ENCODE measurements around the gene MPC1L. TPM values are rescaled to one million over a fixed set of nuclear protein-coding genes. Genes with fewer than 3 reads are reported as not detected.
A peak's percentile ranks its signal among the peaks of the same experiment; 100 is the strongest.

The MPC1L gene
- polyA plus RNA-seq, 1 of the 3 experiments (the other 2 are of a cell fraction), result not detected

- TF ChIP-seq NRF1 (IDR thresholded peaks at IDR 0.05; ENCODE audit: low read depth, low read length), result no peak
- no peak for TF ChIP-seq SMC3 (IDR thresholded peaks at IDR 0.05; ENCODE audit: low read depth, low read length)
- no peak for TF ChIP-seq MAX (IDR thresholded peaks at IDR 0.05; ENCODE audit: low read depth)
- no peak for TF ChIP-seq FOSL2 (IDR thresholded peaks at IDR 0.05; ENCODE audit: borderline replicate concordance, low read depth)
- TF ChIP-seq RXRA (IDR thresholded peaks at IDR 0.05; ENCODE audit: borderline replicate concordance, low read depth), result no peak
- TF ChIP-seq YY1 (IDR thresholded peaks at IDR 0.05; ENCODE audit: low read depth), result no peak
- no peak for TF ChIP-seq RCOR1 (IDR thresholded peaks at IDR 0.05; ENCODE audit: low read length)
- no peak for TF ChIP-seq SIN3A (IDR thresholded peaks at IDR 0.05; ENCODE audit: borderline replicate concordance, low read depth, low read length)
- no peak for TF ChIP-seq FOXJ3 (CRISPR knock-in tag; IDR thresholded peaks at IDR 0.05)
- no peak for TF ChIP-seq JUND (IDR thresholded peaks at IDR 0.05)
- TF ChIP-seq TAF1 (IDR thresholded peaks at IDR 0.05; ENCODE audit: borderline replicate concordance, low read depth, low read length), result no peak
- TF ChIP-seq POLR2AphosphoS5 (IDR thresholded peaks at IDR 0.05; ENCODE audit: low read depth, low read length), result peak; percentile 58; the same call in 1 of the 2 replicates
- peak; percentile 73 for TF ChIP-seq ELF1 (IDR thresholded peaks at IDR 0.05)
- TF ChIP-seq RFX5 (IDR thresholded peaks at IDR 0.05; ENCODE audit: low read length), result peak; percentile 72; the same call in 1 of the 2 replicates
- no peak for TF ChIP-seq ZBTB33 (IDR thresholded peaks at IDR 0.05; ENCODE audit: borderline replicate concordance, low read depth)
- TF ChIP-seq TEAD4 (IDR thresholded peaks at IDR 0.05; ENCODE audit: borderline replicate concordance, insufficient read depth), result no peak
- TF ChIP-seq CTCF (IDR thresholded peaks at IDR 0.05), result no peak
- TF ChIP-seq TCF12 (IDR thresholded peaks at IDR 0.05), result no peak
- no peak for TF ChIP-seq EZH2phosphoT487 (IDR thresholded peaks at IDR 0.05; ENCODE audit: borderline replicate concordance, low read depth)
Measured at GRCh38 chrX:40580537-40581335, 42.5 kb upstream of the MPC1L start, which contains the start of gene ATP6AP2 (continued).
